SK-N-DZ (cell line): Measurements from ENCODE around the gene DENND5B.
A peak's percentile ranks its signal among the peaks of the same experiment; 100 is the strongest.
"Not testable (repeated sequence)": the region's sequence is repeated elsewhere in the genome, so short reads cannot be mapped to it uniquely, and the experiment has no call there.

Experiments used
- DNase-seq: peaks from one replicate; pipeline ENCODE4 v3.0.0-alpha.2; 2015; ENCODE audit warnings: low spot score

The DENND5B gene

DNA sequence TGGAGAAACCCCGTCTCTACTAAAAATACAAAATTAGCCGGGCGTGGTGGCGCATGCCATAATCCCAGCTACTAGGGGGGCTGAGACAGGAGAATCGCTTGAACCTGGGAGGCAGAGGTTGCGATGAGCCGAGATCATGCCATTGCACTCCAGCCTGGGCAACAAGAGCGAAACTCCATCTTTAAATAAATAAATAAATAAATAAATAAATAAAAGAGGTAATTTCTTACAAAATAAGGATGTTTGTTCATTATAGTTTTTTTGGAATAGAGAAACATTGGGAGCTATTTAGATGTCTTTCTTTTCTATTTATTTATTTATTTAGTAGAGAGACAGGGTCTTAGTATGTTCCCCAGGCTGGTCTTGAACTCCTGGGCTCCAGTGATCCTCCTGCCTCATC is 213.7 kb downstream of the DENND5B start:
- DNase-seq = not testable (repeated sequence)

DNA sequence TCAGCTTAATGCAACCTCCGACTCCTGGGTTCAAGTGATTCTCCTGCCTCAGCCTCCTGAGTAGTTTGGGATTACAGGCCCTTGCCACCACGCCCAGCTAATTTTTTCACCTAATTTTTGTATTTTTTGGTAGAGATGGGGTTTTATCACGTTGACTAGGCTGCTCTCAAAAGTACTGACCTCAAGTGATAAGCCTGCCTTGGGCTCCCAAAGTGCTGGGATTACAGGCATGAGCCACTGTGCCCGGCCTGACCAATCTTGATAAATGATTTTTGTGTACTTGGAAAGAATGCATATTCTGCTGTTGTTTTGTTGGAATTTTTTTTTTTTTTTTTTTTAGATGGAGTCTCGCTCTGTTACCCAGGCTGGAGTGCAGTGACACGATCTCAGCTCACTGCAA is 215.5 kb downstream of the DENND5B start:
- DNase-seq = not testable (repeated sequence)

DNA sequence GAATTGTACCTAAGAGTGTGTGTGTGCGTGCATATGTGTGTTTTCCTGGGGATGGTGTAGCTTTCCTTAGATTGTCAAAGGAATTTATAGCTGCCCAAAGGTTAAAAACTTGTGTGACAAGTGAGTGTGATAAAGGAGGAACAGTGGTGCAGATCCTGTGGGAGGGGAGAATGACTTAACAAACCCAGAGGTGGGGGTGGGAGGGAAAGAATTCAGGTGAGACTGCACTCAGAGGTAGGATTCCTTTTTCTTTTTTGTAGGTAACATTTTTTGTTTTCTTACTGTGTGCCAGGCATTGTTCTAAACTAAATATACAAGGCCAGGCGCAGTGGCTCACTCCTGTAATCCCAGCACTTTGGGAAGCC is 219.7 kb downstream of the DENND5B start:
- DNase-seq = no peak

DNA sequence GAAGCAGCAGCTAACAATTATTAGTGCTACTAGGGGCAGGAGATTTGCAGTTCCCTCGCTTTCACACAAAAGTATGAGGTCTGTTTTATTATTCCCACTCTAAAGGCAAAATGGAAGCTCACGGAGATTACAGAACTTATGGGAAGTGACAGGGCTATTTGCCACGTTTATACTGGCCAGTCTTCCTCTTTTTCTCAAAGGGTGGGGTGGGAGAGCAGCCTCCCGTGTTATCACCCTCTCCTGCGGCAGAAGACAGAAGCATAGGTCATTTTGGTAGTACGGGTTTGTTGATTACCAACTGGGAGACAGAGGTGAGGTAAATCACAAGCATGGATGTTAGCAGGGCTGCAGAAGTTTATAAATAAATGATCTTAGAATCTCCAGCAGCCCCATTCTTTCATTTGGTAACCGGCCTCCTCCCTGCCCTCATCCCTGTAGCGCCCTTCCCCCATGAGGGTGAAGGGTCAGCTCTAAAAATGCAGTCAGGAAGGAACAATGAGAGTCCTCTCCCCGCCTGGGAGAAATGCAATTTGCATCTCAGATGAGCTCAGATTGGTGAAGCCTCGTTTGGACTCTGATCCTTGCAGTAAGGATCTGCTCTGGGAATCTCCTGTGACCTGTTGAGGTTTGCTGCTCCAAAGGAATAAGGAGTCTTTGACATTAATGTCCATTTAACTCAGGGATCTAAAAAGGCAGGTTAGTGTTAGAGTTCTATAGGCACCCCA is 220.2 kb downstream of the DENND5B start:
- DNase-seq = no peak

DNA sequence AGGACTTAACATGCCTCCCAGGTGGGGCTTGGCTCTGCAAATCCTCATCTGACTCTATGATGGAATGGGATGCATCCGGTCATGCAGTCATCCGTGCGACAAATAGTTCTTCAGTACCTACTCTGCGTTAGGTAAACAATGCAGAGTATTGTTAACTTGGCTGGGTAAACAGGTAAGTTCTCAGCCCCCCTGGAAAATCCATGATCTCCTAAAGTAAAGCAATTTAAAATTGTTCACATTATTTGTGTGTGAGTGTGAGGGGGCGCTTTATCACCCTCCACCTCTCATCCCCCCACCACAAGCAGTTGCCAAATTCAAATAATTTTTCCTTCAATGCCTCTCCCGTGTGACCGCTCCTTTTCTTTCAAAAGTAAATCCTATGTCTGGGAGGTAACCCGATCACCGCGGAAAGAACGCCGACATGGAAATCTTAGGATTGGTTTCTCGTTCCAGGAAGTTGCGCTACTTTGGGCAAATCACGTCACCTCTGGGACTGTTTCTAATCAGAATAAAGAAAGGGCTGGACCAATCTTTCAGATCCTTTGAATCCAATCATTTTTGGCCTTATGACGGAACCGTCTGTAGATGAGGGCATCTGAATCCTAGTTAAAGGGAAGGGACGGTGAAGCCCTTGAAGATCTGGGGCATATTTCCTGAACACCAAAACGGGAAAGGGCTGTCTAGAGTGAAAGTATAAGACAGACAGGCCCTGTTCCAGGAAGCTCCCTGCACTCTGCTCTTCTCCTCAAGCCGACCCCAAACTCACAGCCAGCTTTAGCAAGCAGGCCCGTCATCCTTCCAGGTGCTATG is 221.0 kb downstream of the DENND5B start:
- no peak for DNase-seq

DNA sequence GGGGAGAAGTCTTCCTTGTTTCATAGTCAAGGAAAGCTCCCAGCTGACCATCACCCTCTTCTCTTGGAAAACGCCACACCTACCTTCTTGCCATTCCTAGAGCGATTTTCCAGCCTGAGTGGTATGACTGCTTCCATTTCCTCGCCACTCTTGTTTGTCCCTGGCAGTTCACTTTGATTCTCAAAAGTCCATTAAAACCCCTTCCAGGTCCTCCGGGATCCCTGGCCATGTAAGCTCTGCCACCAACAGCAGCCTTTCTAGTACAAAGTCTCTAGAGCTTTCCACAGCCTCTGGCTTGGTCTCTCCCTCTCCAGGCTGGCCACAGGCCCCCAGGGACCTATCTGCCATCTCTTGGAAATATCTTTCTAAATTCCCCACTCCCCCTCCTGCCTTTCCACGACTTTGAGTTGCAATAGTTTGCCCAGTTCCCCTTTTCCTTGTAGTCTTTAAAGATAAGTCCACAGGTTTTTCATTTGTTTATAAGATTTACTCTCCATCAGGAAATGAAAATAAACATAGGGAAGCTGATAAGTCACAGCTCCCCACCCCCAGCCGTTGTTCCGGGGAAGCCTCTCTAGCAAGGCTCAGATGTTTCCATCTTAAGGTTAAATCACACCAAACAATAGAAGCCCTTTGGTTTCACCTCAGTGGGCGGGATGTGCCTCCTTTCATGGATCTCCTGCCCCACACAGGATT is 222.1 kb downstream of the DENND5B start:
- peak; percentile 30 for DNase-seq

GRCh38 chr12:31366104-31366621 is 224.8 kb downstream of the DENND5B start:
- no peak for DNase-seq

DNA sequence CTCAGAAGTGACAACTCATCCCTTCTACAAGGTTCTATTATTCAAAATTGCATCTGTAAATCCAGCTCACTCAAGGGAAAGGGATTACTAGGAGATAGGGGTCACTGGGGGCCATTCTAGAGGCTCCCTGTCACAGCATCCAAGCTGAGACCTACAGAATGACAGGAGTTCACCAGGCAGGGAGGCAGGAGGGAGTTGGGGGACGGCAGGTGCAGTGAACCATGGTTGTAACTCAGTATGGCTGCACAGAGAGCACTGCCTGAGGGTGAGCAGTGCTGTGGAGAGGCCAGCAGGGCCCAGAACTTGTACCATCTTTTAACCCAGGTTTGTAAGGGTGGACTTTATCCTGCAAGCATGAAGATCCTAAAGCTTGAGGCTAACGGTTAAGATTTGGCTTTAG is 227.1 kb downstream of the DENND5B start:
- no peak for DNase-seq

DNA sequence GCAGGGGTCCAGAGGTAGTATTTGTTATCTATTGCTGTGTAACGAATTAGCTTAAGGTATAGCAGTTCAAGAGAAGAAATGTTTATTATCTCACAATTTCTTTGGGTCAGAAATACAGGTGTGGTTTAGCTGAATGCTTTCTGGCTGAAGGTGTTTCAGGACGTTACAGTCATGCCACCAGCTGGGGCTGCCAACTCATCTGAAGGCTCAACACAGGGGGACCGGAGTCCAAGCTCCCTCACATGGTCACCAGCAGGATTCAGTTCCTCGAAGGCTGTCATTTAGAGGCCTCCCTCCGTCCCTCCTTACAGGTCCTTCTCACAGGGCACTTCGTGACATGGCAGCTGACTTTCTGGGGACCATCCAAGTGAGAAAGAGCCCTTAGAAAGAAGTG is 227.5 kb downstream of the DENND5B start:
- DNase-seq = no peak

GRCh38 chr12:31362759-31363415 is 228.0 kb downstream of the DENND5B start:
- peak; percentile 44 for DNase-seq

GRCh38 chr12:31362115-31362758 is 228.7 kb downstream of the DENND5B start:
- peak; percentile 40 for DNase-seq

DNA sequence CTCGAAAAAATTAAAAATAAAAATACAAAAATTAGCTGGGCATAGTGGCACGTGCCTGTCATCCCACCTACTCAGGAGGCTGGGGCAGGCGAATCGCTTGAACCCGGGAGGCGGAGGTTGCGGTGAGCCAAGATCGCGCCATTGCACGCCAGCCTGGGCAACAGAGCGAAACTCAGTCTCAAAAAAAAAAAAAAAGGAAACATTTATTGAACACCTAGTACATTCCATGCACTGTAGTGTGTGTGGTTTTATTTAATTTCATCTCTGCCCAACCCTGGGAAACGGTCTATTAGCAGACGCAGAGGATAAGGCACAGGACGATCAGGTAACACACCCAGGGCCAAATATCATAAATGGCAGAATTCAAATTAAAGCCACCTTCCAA is 229.2 kb downstream of the DENND5B start:
- no peak for DNase-seq

DNA sequence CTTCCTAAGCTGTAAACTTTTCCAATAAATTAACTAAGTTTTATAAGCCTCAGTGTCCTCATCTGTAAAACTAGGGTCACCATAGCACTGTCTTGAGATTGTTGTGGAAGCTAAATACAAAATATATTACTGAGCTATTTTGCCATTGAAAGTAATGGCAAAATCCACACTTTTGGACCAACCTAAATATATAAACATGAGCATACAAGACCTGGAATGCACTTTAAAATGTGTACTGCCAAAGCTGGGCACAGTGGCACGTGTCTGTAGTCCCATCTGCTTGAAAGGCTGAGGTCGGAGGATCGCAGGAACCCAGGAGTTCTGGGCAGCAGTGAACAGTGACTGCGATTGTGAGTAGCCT is 235.2 kb downstream of the DENND5B start:
- no peak for DNase-seq

DNA sequence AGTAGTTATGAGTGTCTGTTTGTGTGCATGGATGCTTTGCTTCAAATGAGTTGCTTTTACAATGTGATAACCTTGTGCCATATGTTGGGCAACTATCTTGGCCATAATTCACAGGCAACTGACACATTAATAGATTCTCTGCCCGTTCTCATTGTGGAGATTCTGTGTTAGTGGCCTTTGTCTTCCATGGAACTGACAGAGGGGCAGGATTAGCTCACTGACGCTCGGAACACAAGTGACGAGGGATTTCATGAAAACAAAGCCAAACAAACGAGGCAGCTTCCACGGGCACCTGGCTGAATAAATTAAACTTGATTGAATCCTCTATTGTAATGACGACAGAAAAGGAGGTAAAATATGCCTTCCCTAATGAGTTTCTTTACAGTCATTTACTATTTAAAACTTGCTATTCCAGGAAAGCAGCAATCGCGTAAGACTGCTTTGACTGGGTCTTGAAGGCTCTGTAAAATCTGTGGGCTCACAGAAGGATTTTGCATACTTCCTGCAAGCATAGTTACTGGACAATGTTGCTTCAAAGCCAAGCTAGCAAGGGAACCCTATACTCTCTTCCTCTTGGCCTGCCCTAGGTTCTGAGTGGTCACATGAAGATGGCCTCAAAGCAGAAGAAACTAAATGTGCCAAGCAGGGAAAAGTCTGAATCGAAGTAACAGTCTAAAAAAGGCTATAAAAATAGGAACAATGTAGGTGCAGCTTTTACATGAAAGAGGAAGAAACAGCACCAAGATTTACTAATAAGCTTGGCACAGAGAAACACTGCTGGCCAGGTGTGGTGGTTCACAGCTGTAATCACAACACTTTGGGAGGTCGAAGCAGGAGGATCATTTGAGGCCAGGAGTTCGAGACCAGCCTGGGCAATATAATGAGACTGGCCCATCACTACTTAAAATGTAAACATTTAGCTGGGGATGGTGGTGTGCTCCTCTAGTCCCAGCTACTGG is 236.9 kb downstream of the DENND5B start:
- DNase-seq = no peak

GRCh38 chr12:31346267-31346666 is 244.7 kb downstream of the DENND5B start:
- no peak for DNase-seq

- DNase-seq = no peak
Observed at GRCh38 chr12:31343139-31343538, 247.8 kb downstream of the DENND5B start.

DNA sequence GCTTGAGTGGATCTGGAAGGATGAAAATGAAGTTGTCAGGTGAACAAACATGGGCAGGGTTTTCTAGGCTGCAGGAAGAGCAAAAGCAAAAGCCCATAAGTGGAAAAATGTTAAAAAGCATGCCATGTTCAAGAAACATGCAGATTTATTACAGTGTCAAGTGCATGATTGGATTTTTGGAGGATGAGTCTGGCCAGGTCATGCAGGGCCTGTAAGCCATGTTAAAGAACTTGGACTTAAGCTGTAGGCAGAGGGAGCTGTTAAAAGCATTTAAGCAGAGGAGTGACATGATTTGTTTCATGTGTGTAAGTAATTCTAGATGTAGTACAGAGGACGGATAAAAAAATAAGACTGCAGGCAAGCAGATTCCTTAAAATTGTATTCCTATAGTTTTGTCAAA is 248.7 kb downstream of the DENND5B start:
- DNase-seq = no peak

- no peak for DNase-seq
Observed at GRCh38 chr12:31339831-31340622, 250.9 kb downstream of the DENND5B start.

GRCh38 chr12:31337952-31338351 is 253.0 kb downstream of the DENND5B start:
- DNase-seq = no peak
